ENCODE results near the gene FBXL13.

GRCh38 chr7:103074519-103075336 is at the start of gene FBXL13, which contains the start of gene ARMC10:
- TF ChIP-seq CTCF (IDR thresholded peaks at IDR 0.05; ENCODE audit: low read length) (no peak), EZH2 (IDR thresholded peaks at IDR 0.05; ENCODE audit: borderline replicate concordance, low read length) (no peak)
